HG02870 (cell line): Measurements from ENCODE around the gene TMEM203.
"Not testable (repeated sequence)": the region's sequence is repeated elsewhere in the genome, so short reads cannot be mapped to it uniquely, and the experiment has no call there.

Experiments
- ATAC-seq: cut with Tn5 transposase; IDR thresholded peaks from one replicate; pipeline ENCODE4 v1.9.1; 2021; ENCODE audit warnings: mild to moderate bottlenecking, moderate library complexity; ENCODE audit not compliant: unreplicated experiment

TMEM203 gene

GRCh38 chr9:137242269-137243203 lies 37.1 kb upstream of the TMEM203 start:
- ATAC-seq = no peak

- ATAC-seq = peak; percentile 7
These were observed 36.2 kb upstream of the TMEM203 start for GRCh38 chr9:137241490-137242268.

GRCh38 chr9:137240841-137241489 lies 35.5 kb upstream of the TMEM203 start, which contains the start of gene TUBB4B:
TUBB4B (plus strand) TSS chr9:137241287; CDS start chr9:137241361, 74 bp downstream.
- ATAC-seq = peak; percentile 77

- ATAC-seq = peak; percentile 13
These were observed 34.9 kb upstream of the TMEM203 start for GRCh38 chr9:137240318-137240840.

- ATAC-seq = not testable (repeated sequence)
These were observed 34.2 kb upstream of the TMEM203 start for GRCh38 chr9:137239541-137240200.

GRCh38 chr9:137237759-137238726 lies 32.6 kb upstream of the TMEM203 start:
- ATAC-seq = no peak

GRCh38 chr9:137236936-137237421 lies 31.5 kb upstream of the TMEM203 start:
- ATAC-seq = no peak

GRCh38 chr9:137236238-137236935 lies 30.9 kb upstream of the TMEM203 start:
- ATAC-seq = no peak

GRCh38 chr9:137235424-137236237 lies 30.2 kb upstream of the TMEM203 start:
- ATAC-seq = no peak

- ATAC-seq = no peak
These were observed 29.4 kb upstream of the TMEM203 start for GRCh38 chr9:137234758-137235423.

GRCh38 chr9:137234055-137234697 lies 28.7 kb upstream of the TMEM203 start:
- ATAC-seq = no peak

GRCh38 chr9:137233143-137233980 lies 27.9 kb upstream of the TMEM203 start:
- no peak for ATAC-seq

- ATAC-seq = no peak
These were observed 27.1 kb upstream of the TMEM203 start for GRCh38 chr9:137232510-137232909.

- ATAC-seq = no peak
These were observed 26.7 kb upstream of the TMEM203 start for GRCh38 chr9:137232101-137232500.

- ATAC-seq = no peak
These were observed 26.1 kb upstream of the TMEM203 start for GRCh38 chr9:137231372-137232039.
